OCI-LY7 (cell line): ENCODE measurements around the gene CXCR6. TPM values are rescaled to one million over a fixed set of nuclear protein-coding genes. Genes with fewer than 3 reads are reported as not detected.

Experiments
- BruUV-seq: library from RNA; stranded (reverse); fragments of 400-500 nt; replicated peaks from 2 replicates; lab custom pipeline; 2021; lab: Mats Ljungman, UMichigan
- CTCF ChIA-PET: fragments of 300-600 bp; sonication (Branson Sonifier 250); formaldehyde crosslinking; loops from one replicate; lab custom pipeline; 2022; ENCODE audit warnings: antibody characterized with exemption; ENCODE audit not compliant: unreplicated experiment; lab: Charles Lee
- POLR2A ChIA-PET: fragments of 300-600 bp; sonication (Branson Sonifier 250); formaldehyde crosslinking; loops from one replicate; lab custom pipeline; 2022; ENCODE audit warnings: antibody characterized with exemption; lab: Charles Lee
- DNase-seq: peaks from one replicate; pipeline ENCODE4 v3.0.0-alpha.2; 2015; ENCODE audit warnings: low spot score
- H2AFZ ChIP-seq: fragments of 200-600 bp; sonication (generic), shearing (Covaris generic); 2 replicates; pipeline ENCODE4 v1.6.1; 2014; ENCODE audit warnings: mild to moderate bottlenecking, antibody characterized with exemption, low read length, moderate library complexity
- H3K27ac ChIP-seq: fragments of 200-600 bp; sonication (generic); 2 replicates; pipeline ENCODE4 v1.5.1; 2014; ENCODE audit warnings: mixed run types, low read depth, mild to moderate bottlenecking, moderate library complexity, low read length, inconsistent platforms; ENCODE audit not compliant: poor library complexity, severe bottlenecking
- H3K36me3 ChIP-seq: fragments of 200-600 bp; sonication (generic); 2 replicates; pipeline ENCODE4 v1.6.1; 2014; ENCODE audit warnings: mild to moderate bottlenecking, antibody characterized with exemption, low read length, moderate library complexity, mixed read lengths; ENCODE audit not compliant: insufficient read depth
- H3K4me1 ChIP-seq: fragments of 200-600 bp; sonication (generic); 2 replicates; pipeline ENCODE4 v1.5.1; 2014; ENCODE audit warnings: mild to moderate bottlenecking, low read length; ENCODE audit not compliant: insufficient read depth, poor library complexity, severe bottlenecking
- H3K4me2 ChIP-seq: fragments of 200-600 bp; sonication (generic); 2 replicates; pipeline ENCODE4 v1.6.1; 2014; ENCODE audit warnings: mild to moderate bottlenecking, low read length
- H3K4me3 ChIP-seq: fragments of 200-600 bp; sonication (generic); 2 replicates; pipeline ENCODE4 v1.5.1; 2014; ENCODE audit warnings: mild to moderate bottlenecking, low read depth, low read length; ENCODE audit not compliant: poor library complexity, severe bottlenecking
- H3K79me2 ChIP-seq: fragments of 200-600 bp; sonication (generic); 2 replicates; pipeline ENCODE4 v1.6.1; 2016; ENCODE audit warnings: low read depth, mild to moderate bottlenecking, low read length, moderate library complexity, mixed read lengths; ENCODE audit not compliant: insufficient read depth
- H3K9me2 ChIP-seq: fragments of 200-600 bp; sonication (generic); 2 replicates; pipeline ENCODE4 v1.6.1; 2016; ENCODE audit warnings: mild to moderate bottlenecking, low read length, mixed read lengths; ENCODE audit not compliant: insufficient read depth
- H3K9me3 ChIP-seq: fragments of 200-600 bp; sonication (generic); 2 replicates; pipeline ENCODE4 v1.6.1; 2014; ENCODE audit warnings: mild to moderate bottlenecking, mixed run types, low read length, mixed read lengths
- H4K20me1 ChIP-seq: fragments of 200-600 bp; sonication (generic); 2 replicates; pipeline ENCODE4 v1.6.1; 2014; ENCODE audit warnings: mild to moderate bottlenecking, antibody characterized with exemption, low read length, moderate library complexity, mixed read lengths; ENCODE audit not compliant: insufficient read depth
- EZH2phosphoT487 ChIP-seq: fragments of 200-600 bp; sonication (generic); IDR thresholded peaks from 2 replicates; pipeline ENCODE4 v1.6.1; 2018; ENCODE audit warnings: low read depth, borderline replicate concordance, mild to moderate bottlenecking, mixed run types, antibody characterized with exemption, low read length, moderate library complexity, mixed read lengths
- intact Hi-C: fragments of 100-400 bp; cut with micrococcal nuclease; formaldehyde crosslinking; loops from one replicate; pipeline ENCODE4 v1.10.0; 2022; ENCODE audit not compliant: unreplicated experiment
- total RNA-seq, 2 experiments: library from RNA; depleted of rRNA in 1 of 2; stranded (reverse); fragments of >200 nt in 1 of 2; shearing (Covaris generic) in 1 of 2; gene quantifications; 2 replicates each; pipeline ENCODE4 v1.2.3, GENCODE V29; 2014 to 2022
- TF ChIP-seq, protein P1 (sequence below): fragments of 200-600 bp; sonication (generic); conservative IDR thresholded peaks from 2 replicates; pipeline ENCODE4 v1.5.1; 2014; ENCODE audit warnings: mild to moderate bottlenecking, antibody characterized with exemption, low read length, moderate library complexity, mixed read lengths

CXCR6 gene
- total RNA-seq, 2 experiments from 2014 or later = not detected

DNA sequence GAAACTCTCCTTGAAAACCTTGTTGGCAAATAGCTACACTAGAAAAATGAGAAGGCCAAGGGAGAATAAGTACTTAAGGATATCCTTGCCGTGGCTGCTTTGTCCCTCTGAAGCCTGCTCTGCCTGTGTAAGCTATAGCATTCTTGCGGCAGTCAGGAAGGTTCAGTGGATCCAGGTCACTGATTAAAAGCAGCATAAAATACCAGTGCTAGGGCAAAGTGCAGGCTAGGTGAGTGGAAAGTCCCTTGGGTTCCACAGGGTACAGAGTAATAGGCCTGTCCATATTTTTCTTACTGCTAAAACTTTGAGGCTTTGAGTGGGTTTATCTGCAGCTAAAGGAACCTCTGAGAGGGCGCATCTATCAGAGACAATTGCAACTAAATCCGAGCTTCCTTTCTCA is 10.3 kb downstream of the CXCR6 start:
- intact Hi-C loops = no loop called here
- no peaks in the 10 kb centered on the region for H3K9me2 ChIP-seq
- CTCF ChIA-PET = no interaction called here
- no peaks in the 10 kb centered on the region for H3K9me3 ChIP-seq
- H3K27ac ChIP-seq = no peak overlapping the region
- H3K36me3 ChIP-seq = peaks cover 97% of the 10 kb centered on the region
- no peak overlapping the region for H3K4me2 ChIP-seq
- no TSS peak for BruUV-seq
- no peaks in the 10 kb centered on the region for H3K4me1 ChIP-seq
- no peaks in the 10 kb centered on the region for H4K20me1 ChIP-seq
- H2AFZ ChIP-seq = no peak overlapping the region
- no peaks in the 10 kb centered on the region for H3K79me2 ChIP-seq
- no peak for DNase-seq
- POLR2A ChIA-PET = no interaction called here
- TF ChIP-seq, protein P1, sequence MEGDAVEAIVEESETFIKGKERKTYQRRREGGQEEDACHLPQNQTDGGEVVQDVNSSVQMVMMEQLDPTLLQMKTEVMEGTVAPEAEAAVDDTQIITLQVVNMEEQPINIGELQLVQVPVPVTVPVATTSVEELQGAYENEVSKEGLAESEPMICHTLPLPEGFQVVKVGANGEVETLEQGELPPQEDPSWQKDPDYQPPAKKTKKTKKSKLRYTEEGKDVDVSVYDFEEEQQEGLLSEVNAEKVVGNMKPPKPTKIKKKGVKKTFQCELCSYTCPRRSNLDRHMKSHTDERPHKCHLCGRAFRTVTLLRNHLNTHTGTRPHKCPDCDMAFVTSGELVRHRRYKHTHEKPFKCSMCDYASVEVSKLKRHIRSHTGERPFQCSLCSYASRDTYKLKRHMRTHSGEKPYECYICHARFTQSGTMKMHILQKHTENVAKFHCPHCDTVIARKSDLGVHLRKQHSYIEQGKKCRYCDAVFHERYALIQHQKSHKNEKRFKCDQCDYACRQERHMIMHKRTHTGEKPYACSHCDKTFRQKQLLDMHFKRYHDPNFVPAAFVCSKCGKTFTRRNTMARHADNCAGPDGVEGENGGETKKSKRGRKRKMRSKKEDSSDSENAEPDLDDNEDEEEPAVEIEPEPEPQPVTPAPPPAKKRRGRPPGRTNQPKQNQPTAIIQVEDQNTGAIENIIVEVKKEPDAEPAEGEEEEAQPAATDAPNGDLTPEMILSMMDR = no peak
- no peak for TF ChIP-seq EZH2phosphoT487
- no peak overlapping the region for H3K4me3 ChIP-seq

DNA sequence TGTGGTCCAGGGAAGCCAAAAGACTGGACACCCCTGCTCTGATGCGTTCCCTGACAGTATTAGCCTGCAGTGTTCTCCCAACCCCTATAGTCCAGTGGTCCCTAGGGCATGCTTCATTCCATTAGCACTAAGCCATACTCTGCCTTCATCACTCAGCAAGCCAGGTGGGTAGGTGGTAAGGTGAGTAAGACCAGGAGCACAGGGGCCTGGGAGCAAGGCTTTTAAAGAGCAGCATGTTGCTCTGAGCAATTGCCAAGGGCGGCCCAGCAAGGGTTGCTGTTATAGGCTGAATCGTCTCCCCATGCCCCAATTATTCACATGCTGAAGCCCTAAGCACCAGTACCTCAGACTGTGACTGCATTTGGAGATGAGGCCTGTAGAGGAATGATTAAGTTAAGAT is 11.0 kb downstream of the CXCR6 start:
- intact Hi-C loops = no loop called here
- no peak overlapping the region for H3K4me3 ChIP-seq
- no TSS peak for BruUV-seq
- TF ChIP-seq, protein P1 = no peak
- TF ChIP-seq EZH2phosphoT487 = no peak
- H2AFZ ChIP-seq = no peak overlapping the region
- no peak overlapping the region for H3K4me2 ChIP-seq
- peaks cover 97% of the 10 kb centered on the region for H3K36me3 ChIP-seq
- H3K79me2 ChIP-seq = no peaks in the 10 kb centered on the region
- H3K27ac ChIP-seq = no peak overlapping the region
- CTCF ChIA-PET = no interaction called here
- no peak for DNase-seq
- no peaks in the 10 kb centered on the region for H3K4me1 ChIP-seq
- H3K9me2 ChIP-seq = no peaks in the 10 kb centered on the region
- H3K9me3 ChIP-seq = no peaks in the 10 kb centered on the region
- no peaks in the 10 kb centered on the region for H4K20me1 ChIP-seq
- POLR2A ChIA-PET = no interaction called here

DNA sequence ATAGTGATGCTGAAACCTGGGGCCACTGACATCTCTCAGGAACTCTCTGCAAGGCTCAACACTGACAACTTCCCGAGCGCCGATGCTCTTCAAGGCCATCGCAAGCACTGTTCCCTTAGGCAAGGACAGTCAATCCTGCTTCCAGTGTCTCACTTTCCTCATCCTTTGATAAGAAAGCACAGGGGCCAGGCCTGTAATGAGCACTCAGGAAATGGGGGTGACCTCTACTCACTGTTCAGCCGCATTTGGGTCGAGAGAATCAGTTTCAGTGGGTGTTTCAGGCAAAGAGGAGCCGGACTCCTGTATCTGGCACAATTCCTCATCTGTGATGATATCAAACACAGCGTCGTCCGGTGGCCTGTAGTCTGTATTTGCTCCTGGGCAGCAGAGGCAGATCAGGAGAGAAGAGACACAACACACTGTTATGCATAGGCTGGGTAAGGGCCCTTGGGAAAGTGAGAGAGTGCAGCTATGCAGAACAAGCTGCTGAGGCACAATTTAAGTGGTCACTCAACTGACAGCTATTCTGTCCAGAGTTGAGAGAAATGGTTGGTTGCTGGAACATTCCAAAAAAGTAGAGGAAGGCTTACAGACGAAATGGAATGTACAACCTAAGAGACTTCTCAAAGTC is 11.9 kb downstream of the CXCR6 start:
- Histone ChIP-seq H3K79me2 (no peaks in the 10 kb centered on the region), H3K4me3 (no peak overlapping the region), H3K9me2 (no peaks in the 10 kb centered on the region), H3K27ac (no peak overlapping the region), H4K20me1 (no peaks in the 10 kb centered on the region), H3K4me2 (no peak overlapping the region), H3K4me1 (no peaks in the 10 kb centered on the region), H3K9me3 (no peaks in the 10 kb centered on the region), H2AFZ (no peak overlapping the region), H3K36me3 (peaks cover 98% of the 10 kb centered on the region)
- ChIA-PET POLR2A (no interaction called here), CTCF (no interaction called here)
- intact Hi-C loops = no loop called here
- no peak for TF ChIP-seq EZH2phosphoT487
- TF ChIP-seq, protein P1 = no peak
- no peak for DNase-seq
- BruUV-seq = no TSS peak
